ENCODE measurements around the gene CCNY. TPM values are rescaled to one million over a fixed set of nuclear protein-coding genes. Genes with fewer than 3 reads are reported as not detected.

CCNY gene
- total RNA-seq, 4 donors from 2014 or later, result 21.7 to 27.7 (median 24.8) TPM

- TF ChIP-seq POLR2A (IDR thresholded peaks at IDR 0.05) (no peak), CTCF (IDR thresholded peaks at IDR 0.05) (no peak)
- H3K4me1 ChIP-seq, result peaks cover 0 to 48% (median 2%) of the 10 kb centered on the region in 4 donors
- H3K36me3 ChIP-seq, result no peaks in the 10 kb centered on the region
- H3K27me3 ChIP-seq, result no peaks in the 10 kb centered on the region
- H3K27ac ChIP-seq, result no peak overlapping the region
- H3K9me3 ChIP-seq, result no peaks in the 10 kb centered on the region
- no peak for DNase-seq
- H3K4me3 ChIP-seq, result no peak overlapping the region
Measured at GRCh38 chr10:35343739-35344138, 7.4 kb downstream of the CCNY start.

GRCh38 chr10:35345383-35345742 is 9.1 kb downstream of the CCNY start:
- Histone ChIP-seq H3K4me3 (no peak overlapping the region), H3K9me3 (no peaks in the 10 kb centered on the region), H3K27me3 (no peaks in the 10 kb centered on the region)

GRCh38 chr10:35346248-35346647 is 9.9 kb downstream of the CCNY start:
- Histone ChIP-seq H3K27me3 (no peaks in the 10 kb centered on the region), H3K4me1 (peaks cover 0 to 42% (median 2%) of the 10 kb centered on the region in 4 donors), H3K27ac (no peak overlapping the region), H3K4me3 (no peak overlapping the region), H3K9me3 (no peaks in the 10 kb centered on the region), H3K36me3 (no peaks in the 10 kb centered on the region)
- TF ChIP-seq POLR2A (IDR thresholded peaks at IDR 0.05) (no peak), CTCF (IDR thresholded peaks at IDR 0.05) (no peak)
- DNase-seq, result no peak

More at GRCh38 chr10:35345383-35345742, 9.1 kb downstream of the CCNY start:
- no peak for DNase-seq
- TF ChIP-seq CTCF (IDR thresholded peaks at IDR 0.05) (no peak), POLR2A (IDR thresholded peaks at IDR 0.05) (no peak)
- Histone ChIP-seq H3K27ac (no peak overlapping the region), H3K4me1 (peaks cover 0 to 42% (median 2%) of the 10 kb centered on the region in 4 donors), H3K36me3 (no peaks in the 10 kb centered on the region)

- Histone ChIP-seq H3K36me3 (no peaks in the 10 kb centered on the region), H3K27me3 (no peaks in the 10 kb centered on the region), H3K4me3 (no peak overlapping the region), H3K27ac (no peak overlapping the region), H3K4me1 (peaks cover 0 to 41% (median 3%) of the 10 kb centered on the region in 4 donors), H3K9me3 (no peaks in the 10 kb centered on the region)
- DNase-seq, result no peak
- TF ChIP-seq POLR2A (IDR thresholded peaks at IDR 0.05) (no peak), CTCF (IDR thresholded peaks at IDR 0.05) (no peak)
Measured at GRCh38 chr10:35347121-35347562, 10.8 kb downstream of the CCNY start.

GRCh38 chr10:35347899-35348608 is 11.7 kb downstream of the CCNY start:
- no peak overlapping the region for H3K4me3 ChIP-seq
- TF ChIP-seq CTCF (IDR thresholded peaks at IDR 0.05) (no peak), POLR2A (IDR thresholded peaks at IDR 0.05) (no peak)
- H3K36me3 ChIP-seq, result no peaks in the 10 kb centered on the region
- no peak for DNase-seq
- no peaks in the 10 kb centered on the region for H3K9me3 ChIP-seq
- no peaks in the 10 kb centered on the region for H3K27me3 ChIP-seq
- H3K4me1 ChIP-seq, result peaks cover 0 to 50% (median 3%) of the 10 kb centered on the region in 4 donors
- H3K27ac ChIP-seq, result no peak overlapping the region

All from Peyer's patch (tissue), 4 donors.